Astrocyte (in vitro differentiated cells and primary cell): ENCODE results near the gene KCNMA1. TPM values are rescaled to one million over a fixed set of nuclear protein-coding genes. Genes with fewer than 3 reads are reported as not detected.

Experiments
- DNase-seq: peaks from one replicate; pipeline ENCODE4 v3.0.0-alpha.2; 2010; ENCODE audit warnings: low read depth
- FAIRE-seq: peaks from 2 replicates; lab custom pipeline; 2011; peaks lifted over from hg19 to GRCh38; lab: Jason Lieb, UNC
- H2AFZ ChIP-seq: 2 replicates; pipeline ENCODE4 v1.6.0; 2012; ENCODE audit warnings: low read depth, low read length, inconsistent platforms
- H3K27ac ChIP-seq: 2 replicates; pipeline ENCODE4 v1.5.1; 2011; ENCODE audit warnings: low read depth, low read length, inconsistent platforms
- H3K27me3 ChIP-seq: 2 replicates; pipeline ENCODE4 v1.6.0; 2011; ENCODE audit warnings: low read length, inconsistent platforms; ENCODE audit not compliant: insufficient read depth
- H3K36me3 ChIP-seq: 2 replicates; pipeline ENCODE4 v1.5.1; 2011; ENCODE audit warnings: low read length, inconsistent platforms; ENCODE audit not compliant: insufficient read depth
- H3K4me1 ChIP-seq: 2 replicates; pipeline ENCODE4 v1.5.1; 2011; ENCODE audit warnings: low read length, inconsistent platforms; ENCODE audit not compliant: insufficient read depth
- H3K4me2 ChIP-seq: 2 replicates; pipeline ENCODE4 v1.6.0; 2012; ENCODE audit warnings: low read length, inconsistent platforms
- H3K4me3 ChIP-seq: 2 replicates; pipeline ENCODE4 v1.5.1; 2011; ENCODE audit warnings: low read depth, mild to moderate bottlenecking, low read length, inconsistent platforms; ENCODE audit not compliant: insufficient read depth
- H3K79me2 ChIP-seq: 2 replicates; pipeline ENCODE4 v1.6.0; 2012; ENCODE audit warnings: mild to moderate bottlenecking, low read length, inconsistent platforms; ENCODE audit not compliant: insufficient read depth
- H3K9ac ChIP-seq: 2 replicates; pipeline ENCODE4 v1.6.0; 2012; ENCODE audit warnings: mild to moderate bottlenecking, low read length, inconsistent platforms
- H3K9me3 ChIP-seq: 2 replicates; pipeline ENCODE4 v1.5.1; 2012; ENCODE audit warnings: low read depth, mild to moderate bottlenecking, low read length, inconsistent platforms; ENCODE audit not compliant: insufficient read depth
- H4K20me1 ChIP-seq: 2 replicates; pipeline ENCODE4 v1.6.0; 2012; ENCODE audit warnings: low read length, inconsistent platforms; ENCODE audit not compliant: insufficient read depth
- H3K27ac Mint-ChIP-seq: one replicate; pipeline ENCODE4 v1.8.0; 2021; ENCODE audit warnings: mild to moderate bottlenecking, mixed read lengths; ENCODE audit not compliant: unreplicated experiment
- H3K27me3 Mint-ChIP-seq: one replicate; pipeline ENCODE4 v1.8.0; 2021; ENCODE audit warnings: low read depth, mixed read lengths; ENCODE audit not compliant: unreplicated experiment
- H3K36me3 Mint-ChIP-seq: one replicate; pipeline ENCODE4 v1.8.0; 2021; ENCODE audit warnings: low read depth, mixed read lengths; ENCODE audit not compliant: unreplicated experiment
- H3K4me1 Mint-ChIP-seq: one replicate; pipeline ENCODE4 v1.8.0; 2021; ENCODE audit warnings: low read depth, mixed read lengths; ENCODE audit not compliant: unreplicated experiment
- H3K4me3 Mint-ChIP-seq: one replicate; pipeline ENCODE4 v1.8.0; 2021; ENCODE audit warnings: mild to moderate bottlenecking, moderate library complexity, mixed read lengths; ENCODE audit not compliant: unreplicated experiment
- H3K9me3 Mint-ChIP-seq: one replicate; pipeline ENCODE4 v1.8.0; 2021; ENCODE audit warnings: mild to moderate bottlenecking, mixed read lengths; ENCODE audit not compliant: unreplicated experiment
- CTCF ChIP-seq: IDR thresholded peaks from 2 replicates; pipeline ENCODE4 v1.5.1; 2011; ENCODE audit warnings: low read depth, mild to moderate bottlenecking, inconsistent platforms, low read length, moderate library complexity; ENCODE audit not compliant: insufficient read depth
- EZH2 ChIP-seq: IDR thresholded peaks from 2 replicates; pipeline ENCODE4 v1.6.1; 2012; ENCODE audit warnings: mild to moderate bottlenecking, low read length, inconsistent platforms; ENCODE audit not compliant: insufficient read depth
- total RNA-seq: library from RNA; stranded (reverse); gene quantifications from 2 replicates; pipeline ENCODE4 v1.2.1, GENCODE V29; 2021

Gene KCNMA1
- total RNA-seq, 1 donor from 2014 or later = 45.8 TPM

GRCh38 chr10:77640167-77640566 lies 2.6 kb upstream of the KCNMA1 start:
- Histone ChIP-seq H3K4me2 (no peak overlapping the region), H4K20me1 (peaks cover 8% of the 10 kb centered on the region), H3K9me3 (peaks cover 3% of the 10 kb centered on the region), H3K36me3 (no peaks in the 10 kb centered on the region), H3K4me3 (no peak overlapping the region), H2AFZ (no peak overlapping the region), H3K27ac (no peak overlapping the region), H3K79me2 (peaks cover 22% of the 10 kb centered on the region), H3K4me1 (peaks cover 20% of the 10 kb centered on the region), H3K9ac (no peak overlapping the region), H3K27me3 (no peaks in the 10 kb centered on the region)
- H3K27me3 Mint-ChIP-seq = peaks cover 4% of the 10 kb centered on the region
- peaks cover 2% of the 10 kb centered on the region for H3K36me3 Mint-ChIP-seq
- no peak overlapping the region for H3K27ac Mint-ChIP-seq
- no peak for TF ChIP-seq EZH2
- TF ChIP-seq CTCF = no peak
- H3K4me3 Mint-ChIP-seq = no peak overlapping the region
- H3K4me1 Mint-ChIP-seq = peaks cover 18% of the 10 kb centered on the region
- FAIRE-seq (no peak), DNase-seq (no peak)
- H3K9me3 Mint-ChIP-seq = peaks cover 3% of the 10 kb centered on the region

- Mint-ChIP-seq H3K27ac (no peak overlapping the region), H3K36me3 (peaks cover 2% of the 10 kb centered on the region), H3K4me1 (peaks cover 22% of the 10 kb centered on the region), H3K9me3 (peaks cover 3% of the 10 kb centered on the region), H3K27me3 (peaks cover 4% of the 10 kb centered on the region), H3K4me3 (peak overlapping the region; percentile 85)
- Histone ChIP-seq H3K9me3 (peaks cover 3% of the 10 kb centered on the region), H4K20me1 (peaks cover 11% of the 10 kb centered on the region), H3K27me3 (no peaks in the 10 kb centered on the region), H3K36me3 (no peaks in the 10 kb centered on the region), H2AFZ (no peak overlapping the region), H3K4me2 (no peak overlapping the region), H3K27ac (no peak overlapping the region), H3K4me3 (no peak overlapping the region), H3K9ac (no peak overlapping the region), H3K79me2 (peaks cover 26% of the 10 kb centered on the region), H3K4me1 (peaks cover 22% of the 10 kb centered on the region)
- DNase-seq (no peak), FAIRE-seq (no peak)
- TF ChIP-seq CTCF = no peak
- TF ChIP-seq EZH2 = no peak
These were observed 2.1 kb upstream of the KCNMA1 start for GRCh38 chr10:77639756-77640155.

- Histone ChIP-seq H3K4me1 (peaks cover 22% of the 10 kb centered on the region), H2AFZ (peak overlapping the region; percentile 64), H3K79me2 (peaks cover 38% of the 10 kb centered on the region), H3K9ac (peak overlapping the region; percentile 60), H3K27me3 (no peaks in the 10 kb centered on the region), H3K4me3 (peak overlapping the region; percentile 61), H3K9me3 (no peaks in the 10 kb centered on the region), H3K36me3 (no peaks in the 10 kb centered on the region), H4K20me1 (peaks cover 20% of the 10 kb centered on the region), H3K4me2 (peak overlapping the region; percentile 84), H3K27ac (no peak overlapping the region)
- H3K4me3 Mint-ChIP-seq = peak overlapping the region; percentile 93
- H3K9me3 Mint-ChIP-seq = no peaks in the 10 kb centered on the region
- H3K36me3 Mint-ChIP-seq = peaks cover 2% of the 10 kb centered on the region
- TF ChIP-seq EZH2 (no peak), CTCF (no peak)
- H3K4me1 Mint-ChIP-seq = peaks cover 23% of the 10 kb centered on the region
- H3K27ac Mint-ChIP-seq = peak overlapping the region; percentile 34
- FAIRE-seq (no peak), DNase-seq (peak; percentile 60)
- peaks cover 4% of the 10 kb centered on the region for H3K27me3 Mint-ChIP-seq
These were observed 903 bp upstream of the KCNMA1 start for GRCh38 chr10:77638321-77639101.
